GM19452 (cell line): Measurements from ENCODE around the gene C10orf71.

Source experiments
- ATAC-seq: cut with Tn5 transposase; IDR thresholded peaks from one replicate; pipeline ENCODE4 v1.9.1; 2021; ENCODE audit not compliant: unreplicated experiment

C10orf71 gene

DNA sequence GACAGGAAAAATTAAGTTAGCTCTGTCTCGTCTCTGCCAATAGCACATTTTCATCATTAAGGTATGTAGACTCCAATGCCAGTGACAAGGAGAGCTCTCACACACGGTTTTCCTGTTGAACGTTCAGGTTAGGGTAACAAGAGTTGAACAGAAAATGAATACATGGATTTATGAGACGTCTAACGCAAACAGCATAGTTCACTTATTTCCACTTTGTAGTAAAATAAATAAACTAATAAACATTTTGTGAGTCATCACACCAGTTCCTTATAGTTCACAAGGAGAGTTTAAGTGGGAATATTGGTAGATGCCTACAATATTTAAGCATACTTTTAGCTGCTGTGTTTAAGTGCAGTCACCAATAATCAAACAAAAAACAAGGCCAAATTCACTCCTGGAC is 75.8 kb downstream of the C10orf71 start:
- no peak for ATAC-seq

DNA sequence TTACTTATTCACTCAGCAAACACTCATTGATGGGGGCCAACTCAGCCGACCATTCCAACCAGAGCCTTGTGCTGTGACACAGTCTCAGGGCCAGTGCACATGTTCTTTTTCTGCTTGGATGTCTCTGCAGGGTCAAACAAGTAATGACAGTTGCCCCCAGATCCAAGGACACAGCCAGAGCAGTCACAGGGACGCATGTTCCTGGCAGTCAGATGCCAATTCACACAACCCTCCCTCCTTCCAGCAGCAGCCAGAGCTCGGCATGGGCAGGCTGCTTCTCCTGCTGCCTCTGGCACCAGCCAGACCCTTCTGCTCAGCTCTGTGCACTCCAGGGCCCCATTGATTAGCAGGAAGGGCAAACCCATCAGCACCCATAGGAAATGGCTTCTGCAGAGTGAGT is 76.6 kb downstream of the C10orf71 start:
- no peak for ATAC-seq
